Epidermal melanocyte (primary cell): Measurements from ENCODE around the gene GRIK1.
"Not testable (repeated sequence)": the region's sequence is repeated elsewhere in the genome, so short reads cannot be mapped to it uniquely, and the experiment has no call there.

Experiments used
- DNase-seq: peaks from one replicate; pipeline ENCODE4 v3.0.0; 2011; ENCODE audit warnings: low spot score; ENCODE audit not compliant: insufficient read length

GRIK1 gene

GRCh38 chr21:29939924-29940275 is at the start of gene GRIK1:
GRIK1 (minus strand) TSS chr21:29939996.
- DNase-seq = no peak

- DNase-seq = no peak
Measured at GRCh38 chr21:29987762-29988161, 48.0 kb upstream of the GRIK1 start.

GRCh38 chr21:29985866-29986265 is 46.1 kb upstream of the GRIK1 start:
- no peak for DNase-seq

- no peak for DNase-seq
Measured at GRCh38 chr21:29979043-29979442, 39.2 kb upstream of the GRIK1 start.

GRCh38 chr21:29975776-29976175 is 36.0 kb upstream of the GRIK1 start:
- no peak for DNase-seq

- DNase-seq = no peak
Measured at GRCh38 chr21:29973258-29973657, 33.5 kb upstream of the GRIK1 start.

- DNase-seq = no peak
Measured at GRCh38 chr21:29961291-29962027, 21.7 kb upstream of the GRIK1 start.

- no peak for DNase-seq
Measured at GRCh38 chr21:29958551-29958950, 18.8 kb upstream of the GRIK1 start.

- DNase-seq = not testable (repeated sequence)
Measured at GRCh38 chr21:29958035-29958434, 18.2 kb upstream of the GRIK1 start.

- no peak for DNase-seq
Measured at GRCh38 chr21:29953690-29954089, 13.9 kb upstream of the GRIK1 start.

- DNase-seq = no peak
Measured at GRCh38 chr21:29953072-29953471, 13.3 kb upstream of the GRIK1 start.

- no peak for DNase-seq
Measured at GRCh38 chr21:29951911-29952310, 12.1 kb upstream of the GRIK1 start.

GRCh38 chr21:29949991-29950390 is 10.2 kb upstream of the GRIK1 start:
- no peak for DNase-seq

- no peak for DNase-seq
Measured at GRCh38 chr21:29947119-29947518, 7.3 kb upstream of the GRIK1 start.

- DNase-seq = no peak
Measured at GRCh38 chr21:29943885-29944284, 4.1 kb upstream of the GRIK1 start.

GRCh38 chr21:29942034-29942433 is 2.2 kb upstream of the GRIK1 start:
- DNase-seq = no peak

- no peak for DNase-seq
Measured at GRCh38 chr21:29940991-29941390, 1.2 kb upstream of the GRIK1 start.

GRCh38 chr21:29940361-29940760 is 565 bp upstream of the GRIK1 start:
- no peak for DNase-seq

- no peak for DNase-seq
Measured at GRCh38 chr21:29939104-29939923, 482 bp downstream of the GRIK1 start.

- DNase-seq = no peak
Measured at GRCh38 chr21:29938776-29939103, 1.1 kb downstream of the GRIK1 start.

- DNase-seq = no peak
Measured at GRCh38 chr21:29933088-29933487, 6.7 kb downstream of the GRIK1 start.

GRCh38 chr21:29928537-29928936 is 11.3 kb downstream of the GRIK1 start:
- DNase-seq = no peak

GRCh38 chr21:29920938-29921337 is 18.9 kb downstream of the GRIK1 start:
- DNase-seq = no peak
